HG02852 (cell line): ENCODE results near the gene IRF7.

Source experiments
- ATAC-seq: cut with Tn5 transposase; IDR thresholded peaks from one replicate; pipeline ENCODE4 v1.9.1; 2021; ENCODE audit warnings: mild to moderate bottlenecking, moderate library complexity; ENCODE audit not compliant: unreplicated experiment

IRF7 gene

GRCh38 chr11:565921-566509 is 49.7 kb downstream of the IRF7 start:
- no peak for ATAC-seq

GRCh38 chr11:563812-564578 is 51.8 kb downstream of the IRF7 start:
- no peak for ATAC-seq

- ATAC-seq: no peak
These were observed 52.5 kb downstream of the IRF7 start for GRCh38 chr11:563066-563811.
